Stimulated activated CD8-positive, alpha-beta memory T cell treated with anti-CD3 and anti-CD28 coated beads, Interleukin-12 subunit alpha, Interleukin-12 subunit beta, amount 100 ng/mL, for 1 hour (primary cell): ENCODE measurements around the gene CBY3.
"Not testable (repeated sequence)": the region's sequence is repeated elsewhere in the genome, so short reads cannot be mapped to it uniquely, and the experiment has no call there.

ENCODE experiments used
- DNase-seq: peaks from one replicate; pipeline ENCODE4 v3.0.0-alpha.2; 2020; ENCODE audit warnings: low read depth

The CBY3 gene

DNA sequence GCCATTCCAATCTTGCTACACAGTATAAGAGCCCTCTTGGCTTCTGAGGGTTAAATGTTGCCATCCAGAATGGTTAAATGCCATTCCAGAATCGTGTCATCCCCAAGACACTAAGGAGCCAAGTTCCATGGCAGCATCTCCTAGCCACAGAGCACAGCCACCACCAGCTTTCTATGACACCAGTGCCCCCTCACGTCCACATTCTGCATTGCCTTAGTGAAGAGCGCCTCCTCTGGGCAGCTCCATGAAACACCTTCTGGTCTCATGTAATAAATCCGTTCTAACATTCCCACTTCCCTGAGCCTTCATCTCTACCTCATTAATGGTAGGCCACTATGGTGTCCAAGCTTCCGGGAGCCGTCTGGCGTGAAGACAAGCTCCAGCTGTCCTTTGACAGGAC lies 12.4 kb downstream of the CBY3 start:
- no peak for DNase-seq

DNA sequence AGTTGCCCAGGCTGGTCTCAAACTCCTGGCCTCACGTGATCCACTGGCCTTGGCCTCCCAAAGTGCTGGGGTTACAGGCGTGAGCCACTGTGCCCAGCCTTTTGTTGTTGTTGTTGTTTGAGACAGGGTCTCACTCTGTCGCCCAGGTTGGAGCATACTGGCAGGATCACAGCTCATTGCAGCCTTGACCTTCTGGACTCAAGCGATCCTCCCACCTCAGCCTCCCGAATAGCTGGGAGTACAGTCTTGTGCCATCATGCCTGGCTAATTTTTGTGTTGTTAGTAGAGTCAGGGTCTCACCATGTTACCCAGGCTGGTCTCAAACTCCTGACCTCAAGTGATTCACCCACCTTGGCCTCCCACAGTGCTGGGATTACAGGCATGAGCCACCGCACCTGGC lies 19.2 kb downstream of the CBY3 start:
- DNase-seq, result not testable (repeated sequence)

DNA sequence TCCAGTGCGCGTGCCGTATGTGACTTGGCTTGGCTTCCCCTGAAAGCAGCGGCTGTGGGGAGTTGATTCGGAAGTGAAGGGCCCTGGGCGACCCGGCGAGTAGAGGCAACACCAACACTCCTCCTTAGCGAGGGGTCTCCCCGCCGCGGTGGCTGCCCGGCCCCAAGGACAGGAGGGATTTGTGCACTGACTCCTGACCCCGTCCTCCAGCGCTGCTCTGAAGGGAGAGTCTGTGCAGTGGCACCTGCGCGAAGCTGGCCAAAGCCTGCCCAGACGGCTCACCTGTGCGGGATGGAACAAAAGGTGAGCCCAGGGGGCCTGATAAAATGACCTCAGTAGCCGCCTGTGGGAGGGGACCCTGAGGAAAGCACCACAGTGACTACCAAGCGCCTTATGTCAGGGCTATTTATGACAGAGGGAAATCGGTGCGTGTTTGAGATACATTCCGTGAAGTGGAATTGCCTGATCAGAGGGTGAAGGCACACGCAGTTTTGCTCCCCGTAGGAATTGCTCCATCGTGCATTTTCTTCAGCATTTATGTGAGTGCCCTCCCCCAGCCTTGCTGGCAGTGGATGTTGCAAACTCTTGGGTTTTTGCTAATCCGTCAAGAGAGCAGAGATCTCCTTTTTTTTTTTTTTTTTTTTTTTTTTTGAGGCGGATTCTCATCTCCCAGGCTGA lies 22.5 kb downstream of the CBY3 start:
- DNase-seq, result not testable (repeated sequence)

DNA sequence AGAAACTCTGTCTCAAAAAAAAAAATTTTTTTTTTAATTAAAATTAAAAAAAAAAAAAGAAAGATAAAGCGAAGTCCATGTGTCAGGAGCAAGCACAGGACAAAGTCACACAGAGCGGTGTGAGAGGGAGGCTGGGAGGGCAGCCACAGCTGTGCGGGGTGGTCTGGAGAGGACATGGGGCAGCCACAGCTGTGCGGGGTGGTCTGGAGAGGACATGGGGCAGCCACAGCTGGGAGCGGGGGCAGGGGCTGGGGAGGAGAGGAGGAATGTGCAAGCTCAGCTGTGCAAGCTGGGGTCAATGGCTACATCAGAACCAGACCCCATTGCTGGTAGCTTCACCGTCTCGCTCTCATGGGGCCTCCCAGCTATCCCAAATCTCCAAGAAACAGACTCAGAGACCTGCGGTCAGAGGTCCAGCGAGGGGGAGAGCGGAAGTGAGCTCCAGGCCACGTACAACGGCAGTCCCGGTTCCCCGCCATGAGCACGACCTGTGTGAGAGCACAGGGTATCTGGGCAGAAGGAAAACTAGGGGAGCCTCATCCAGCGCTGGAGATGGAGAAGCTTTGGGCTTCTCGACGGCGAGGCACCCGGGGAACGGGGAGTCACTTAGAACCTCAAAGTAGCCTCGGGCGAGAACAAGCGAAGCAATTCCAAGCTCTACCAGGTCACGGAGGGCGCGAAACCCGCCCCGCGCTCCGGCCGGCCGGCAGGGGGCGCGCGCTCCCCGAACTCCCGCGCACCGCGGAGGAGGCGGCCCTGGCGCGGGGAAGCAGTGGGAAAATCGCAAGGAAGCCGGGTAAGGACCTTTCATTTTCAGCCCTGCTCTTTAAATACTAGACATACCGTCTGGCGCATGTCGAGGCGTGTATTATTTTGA lies 23.3 kb downstream of the CBY3 start:
- not testable (repeated sequence) for DNase-seq

DNA sequence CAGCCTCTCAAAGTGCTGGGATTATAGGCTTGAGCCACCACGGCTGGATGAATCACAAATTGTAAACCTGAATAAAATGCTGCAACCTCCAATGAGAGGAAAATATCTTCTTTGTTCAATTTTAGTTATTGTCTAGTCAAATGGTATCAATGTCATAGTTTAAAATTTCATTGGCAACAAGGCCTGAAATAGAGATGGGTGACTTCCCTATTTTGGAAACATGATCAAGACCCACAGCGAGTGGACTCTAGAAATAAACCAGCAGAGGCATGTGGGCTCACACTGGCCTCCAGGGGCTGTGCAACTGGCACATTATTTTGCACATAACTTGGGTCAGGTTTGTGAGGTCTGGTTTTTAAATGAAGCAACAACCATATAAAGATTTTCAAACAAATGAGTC lies 27.7 kb downstream of the CBY3 start:
- DNase-seq, result not testable (repeated sequence)

DNA sequence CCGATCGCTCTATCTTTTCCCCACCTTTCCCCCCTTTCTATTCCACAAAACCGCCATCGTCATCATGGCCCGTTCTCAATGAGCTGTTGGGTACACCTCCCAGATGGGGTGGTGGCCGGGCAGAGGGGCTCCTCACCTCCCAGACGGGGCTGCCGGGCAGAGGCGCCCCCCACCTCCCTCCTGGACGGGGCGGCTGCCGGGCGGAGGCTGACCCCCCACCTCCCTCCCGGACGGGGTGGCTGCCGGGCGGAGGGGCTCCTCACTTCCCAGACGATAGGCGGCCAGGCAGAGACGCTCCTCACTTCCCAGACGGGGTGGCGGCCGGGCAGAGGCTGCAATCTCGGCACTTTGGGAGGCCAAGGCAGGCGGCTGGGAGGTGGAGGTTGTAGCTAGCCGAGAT lies 30.6 kb downstream of the CBY3 start:
- not testable (repeated sequence) for DNase-seq

DNA sequence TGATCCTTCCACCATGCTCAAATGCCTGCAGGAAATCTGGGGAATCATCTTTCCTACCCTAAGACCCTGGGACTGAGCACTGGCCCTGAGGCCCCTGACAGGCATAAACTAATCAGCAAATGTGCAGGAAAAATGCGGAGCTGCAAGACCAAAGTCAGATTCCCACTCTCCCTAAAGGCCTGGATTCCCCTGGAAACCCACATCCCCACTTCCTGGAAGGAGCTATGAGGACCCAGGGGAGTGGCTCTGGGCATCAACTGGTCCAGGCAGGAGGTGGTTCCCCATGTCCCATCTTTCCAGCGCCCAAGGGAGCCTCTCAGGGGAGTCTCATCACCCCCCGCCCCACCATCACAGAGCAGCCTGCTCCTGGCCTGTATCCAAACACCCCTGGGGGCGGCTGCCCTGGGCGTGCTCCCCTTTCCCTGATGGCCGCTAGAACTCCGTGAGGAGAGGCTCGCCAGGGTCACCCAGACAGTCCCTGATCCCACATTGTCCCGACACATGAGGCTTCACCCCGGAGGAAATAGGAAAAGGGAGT lies 31.6 kb downstream of the CBY3 start:
- DNase-seq, result not testable (repeated sequence)

GRCh38 chr5:179648410-179648809 lies 32.4 kb downstream of the CBY3 start:
- no peak for DNase-seq

GRCh38 chr5:179644766-179645165 lies 36.1 kb downstream of the CBY3 start:
- not testable (repeated sequence) for DNase-seq

DNA sequence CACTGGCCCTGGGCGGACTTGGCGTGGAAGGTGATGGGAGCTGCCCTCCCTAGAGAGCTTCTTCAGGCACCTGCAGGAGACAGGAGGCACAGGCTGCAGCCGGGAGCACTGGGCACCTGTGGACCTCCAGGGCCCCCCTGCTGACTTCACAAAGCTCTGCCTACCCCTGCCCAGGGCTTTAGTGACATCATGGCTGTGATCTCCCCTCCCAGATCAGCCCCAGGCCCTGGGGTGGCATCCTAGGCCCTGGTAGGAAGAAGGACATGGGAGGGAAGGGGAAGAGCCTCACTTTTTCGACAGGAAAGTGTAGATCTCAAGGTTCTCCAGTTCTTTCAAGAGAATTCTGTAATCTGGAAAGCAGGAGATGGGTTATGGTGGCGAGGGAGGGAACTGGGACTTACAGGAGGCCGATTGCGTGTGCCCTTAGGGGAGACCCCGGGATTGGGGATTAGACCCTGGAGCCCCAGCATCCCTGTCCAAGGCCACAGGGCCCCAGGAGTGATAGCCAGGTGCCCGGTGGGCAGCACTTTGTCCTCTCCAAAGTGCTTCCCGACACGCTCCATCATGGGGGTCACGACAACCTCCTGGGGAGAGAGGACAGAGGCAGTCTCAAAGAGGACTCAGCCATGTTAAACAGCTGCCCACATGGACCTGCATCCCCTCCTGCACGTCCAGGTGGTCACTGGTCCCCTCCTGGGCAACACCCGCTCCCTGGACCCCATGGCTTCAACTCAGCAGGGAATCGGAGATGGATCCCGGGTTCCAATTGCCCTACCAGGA lies 37.5 kb downstream of the CBY3 start:
- DNase-seq, result not testable (repeated sequence)

GRCh38 chr5:179642626-179643025 lies 38.2 kb downstream of the CBY3 start:
- DNase-seq, result not testable (repeated sequence)

DNA sequence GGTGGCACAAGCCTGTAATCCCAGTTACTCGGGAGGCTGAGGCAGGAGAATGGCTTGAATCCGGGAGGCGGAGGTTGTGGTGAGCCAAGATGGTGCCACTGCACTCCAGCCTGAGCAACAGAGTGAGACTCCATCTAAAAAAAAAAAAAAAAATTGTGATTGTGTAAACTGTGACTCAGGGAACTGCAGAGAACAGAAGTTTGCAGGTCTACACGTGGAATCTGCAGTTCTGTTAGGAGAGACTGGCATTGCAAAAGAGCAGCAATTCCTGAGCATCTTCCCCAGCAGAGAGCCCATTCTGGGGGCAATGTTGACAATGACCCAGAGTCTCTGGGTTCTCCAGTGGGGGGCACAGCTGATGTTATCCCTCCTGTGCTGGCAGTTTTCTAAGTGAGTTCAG lies 39.1 kb downstream of the CBY3 start:
- DNase-seq, result not testable (repeated sequence)

DNA sequence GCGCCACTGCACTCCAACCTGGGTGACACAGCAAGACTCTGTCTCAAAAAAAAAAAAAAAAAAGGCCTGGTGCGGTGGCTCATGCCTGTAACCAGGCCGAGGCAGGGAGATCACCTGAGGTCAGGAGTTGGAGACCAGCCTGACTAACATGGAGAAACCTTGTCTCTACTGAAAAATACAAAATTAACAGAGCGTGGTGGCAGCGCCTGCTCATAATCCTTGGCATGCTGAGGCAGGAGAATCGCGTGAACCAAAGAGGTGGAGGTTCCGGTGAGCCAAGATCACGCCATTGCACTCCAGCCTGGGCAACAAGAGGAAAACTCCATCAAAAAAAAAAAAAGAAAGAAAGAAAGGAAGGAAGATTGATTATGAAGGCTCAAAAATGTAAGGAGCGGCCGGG lies 41.5 kb downstream of the CBY3 start:
- DNase-seq, result not testable (repeated sequence)

DNA sequence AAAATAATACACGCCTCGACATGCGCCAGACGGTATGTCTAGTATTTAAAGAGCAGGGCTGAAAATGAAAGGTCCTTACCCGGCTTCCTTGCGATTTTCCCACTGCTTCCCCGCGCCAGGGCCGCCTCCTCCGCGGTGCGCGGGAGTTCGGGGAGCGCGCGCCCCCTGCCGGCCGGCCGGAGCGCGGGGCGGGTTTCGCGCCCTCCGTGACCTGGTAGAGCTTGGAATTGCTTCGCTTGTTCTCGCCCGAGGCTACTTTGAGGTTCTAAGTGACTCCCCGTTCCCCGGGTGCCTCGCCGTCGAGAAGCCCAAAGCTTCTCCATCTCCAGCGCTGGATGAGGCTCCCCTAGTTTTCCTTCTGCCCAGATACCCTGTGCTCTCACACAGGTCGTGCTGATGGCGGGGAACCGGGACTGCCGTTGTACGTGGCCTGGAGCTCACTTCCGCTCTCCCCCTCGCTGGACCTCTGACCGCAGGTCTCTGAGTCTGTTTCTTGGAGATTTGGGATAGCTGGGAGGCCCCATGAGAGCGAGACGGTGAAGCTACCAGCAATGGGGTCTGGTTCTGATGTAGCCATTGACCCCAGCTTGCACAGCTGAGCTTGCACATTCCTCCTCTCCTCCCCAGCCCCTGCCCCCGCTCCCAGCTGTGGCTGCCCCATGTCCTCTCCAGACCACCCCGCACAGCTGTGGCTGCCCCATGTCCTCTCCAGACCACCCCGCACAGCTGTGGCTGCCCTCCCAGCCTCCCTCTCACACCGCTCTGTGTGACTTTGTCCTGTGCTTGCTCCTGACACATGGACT lies 46.3 kb downstream of the CBY3 start:
- DNase-seq, result not testable (repeated sequence)

- not testable (repeated sequence) for DNase-seq
Measured at GRCh38 chr5:179633501-179634369, 47.1 kb downstream of the CBY3 start.
